Mucosa of descending colon (tissue), 3 donors: Measurements from ENCODE around the gene PTPRS. TPM values are rescaled to one million over a fixed set of nuclear protein-coding genes. Genes with fewer than 3 reads are reported as not detected.
"Not testable (repeated sequence)": the region's sequence is repeated elsewhere in the genome, so short reads cannot be mapped to it uniquely, and the experiment has no call there.

Experiments used
- ATAC-seq: fragments of 200-7000 bp; cut with Tn5 transposase; one replicate; pipeline ENCODE4 v1.9.1; 2020; ENCODE audit warnings: mild to moderate bottlenecking, moderate library complexity
- DNase-seq, 3 donors: peaks; one replicate each; pipeline ENCODE4 v3.0.0-alpha.2; 2020
- H3K36me3 ChIP-seq: fragments of 200-600 bp; one replicate; pipeline ENCODE4 v1.8.0; 2021; ENCODE audit warnings: low read depth, mild to moderate bottlenecking
- H3K4me1 ChIP-seq: fragments of 200-600 bp; one replicate; pipeline ENCODE4 v1.8.0; 2021; ENCODE audit warnings: low read depth, mild to moderate bottlenecking
- H3K4me3 ChIP-seq: fragments of 200-600 bp; one replicate; pipeline ENCODE4 v1.8.0; 2021; ENCODE audit warnings: mild to moderate bottlenecking
- H3K9me3 ChIP-seq: fragments of 200-600 bp; one replicate; pipeline ENCODE4 v1.8.0; 2021; ENCODE audit warnings: mild to moderate bottlenecking
- CTCF ChIP-seq: fragments of 200-600 bp; IDR thresholded peaks from one replicate; pipeline ENCODE4 v1.8.0; 2022; ENCODE audit warnings: antibody characterized with exemption, mild to moderate bottlenecking
- intact Hi-C, 2 donors: fragments of 100-400 bp; cut with DNase I in 1 of 2; cut with micrococcal nuclease in 1 of 2; formaldehyde crosslinking; loops; one replicate each; pipeline versions ENCODE4 v1.11.0 to v1.11.1; 2022; cut with DNase I, micrococcal nuclease
- total RNA-seq, 3 donors: library from RNA; stranded (reverse); fragmentation: NEBNext Ultra II Directional in 2 of 3; extraction: Animal tissue kit (Norgen Biotek cat#: 25700) in 2 of 3; gene quantifications; one replicate each; pipeline versions ENCODE4 v1.2.1 to v1.2.4, GENCODE V29; 2021 to 2023
- donor health status: DM: no; HTN: no; CAD: no; lungs with moderate emphysema.
- donor health status: DM: no; HTN: no; CAD: no.
- donor health status: DM: no; HTN: yes; CAD: no.

PTPRS gene
- total RNA-seq, 3 donors from 2014 or later = 7.2 to 131 (median 22.5) TPM

GRCh38 chr19:5330307-5330720 lies 10.3 kb downstream of the PTPRS start:
- intact Hi-C loops = no loop called here
- Histone ChIP-seq H3K36me3 (no peaks in the 10 kb centered on the region), H3K4me1 (no peaks in the 10 kb centered on the region), H3K4me3 (no peak overlapping the region), H3K9me3 (no peaks in the 10 kb centered on the region)
- no peak for TF ChIP-seq CTCF
- DNase-seq (no peak), ATAC-seq (no peak)

GRCh38 chr19:5329141-5329540 lies 11.5 kb downstream of the PTPRS start:
- no peaks in the 10 kb centered on the region for H3K4me1 ChIP-seq
- no peaks in the 10 kb centered on the region for H3K9me3 ChIP-seq
- no peak overlapping the region for H3K4me3 ChIP-seq
- TF ChIP-seq CTCF = no peak
- ATAC-seq (no peak), DNase-seq (no peak)
- intact Hi-C loops = no loop called here
- no peaks in the 10 kb centered on the region for H3K36me3 ChIP-seq

GRCh38 chr19:5328407-5328806 lies 12.2 kb downstream of the PTPRS start:
- H3K9me3 ChIP-seq, intact Hi-C loops, DNase-seq, H3K36me3 ChIP-seq, H3K4me3 ChIP-seq, H3K4me1 ChIP-seq, ATAC-seq: not testable (repeated sequence)

- H3K4me1 ChIP-seq = no peaks in the 10 kb centered on the region
- no peak overlapping the region for H3K4me3 ChIP-seq
- no peak for ATAC-seq
- DNase-seq = no peak
- no peaks in the 10 kb centered on the region for H3K36me3 ChIP-seq
- no peaks in the 10 kb centered on the region for H3K9me3 ChIP-seq
- intact Hi-C loops = no loop called here
- TF ChIP-seq CTCF = no peak
Observed at GRCh38 chr19:5326986-5327623, 13.5 kb downstream of the PTPRS start.

- intact Hi-C loops = no loop called here
- no peak for ATAC-seq
- TF ChIP-seq CTCF = no peak
Observed at GRCh38 chr19:5326545-5326944, 14.1 kb downstream of the PTPRS start.

GRCh38 chr19:5324947-5325346 lies 15.7 kb downstream of the PTPRS start:
- no peaks in the 10 kb centered on the region for H3K9me3 ChIP-seq
- no peak for DNase-seq
- TF ChIP-seq CTCF = no peak
- no peak overlapping the region for H3K4me3 ChIP-seq
- H3K4me1 ChIP-seq = no peaks in the 10 kb centered on the region
- H3K36me3 ChIP-seq = no peaks in the 10 kb centered on the region
- no peak for ATAC-seq
- intact Hi-C loops = no loop called here

More at GRCh38 chr19:5326545-5326944, 14.1 kb downstream of the PTPRS start:
- H3K36me3 ChIP-seq = no peaks in the 10 kb centered on the region
- no peaks in the 10 kb centered on the region for H3K4me1 ChIP-seq
- no peak for DNase-seq
- H3K4me3 ChIP-seq = no peak overlapping the region
- H3K9me3 ChIP-seq = no peaks in the 10 kb centered on the region
